ENCODE data around the gene TMX1.
"Not testable (repeated sequence)": the region's sequence is repeated elsewhere in the genome, so short reads cannot be mapped to it uniquely, and the experiment has no call there.

TMX1 gene, protein sequence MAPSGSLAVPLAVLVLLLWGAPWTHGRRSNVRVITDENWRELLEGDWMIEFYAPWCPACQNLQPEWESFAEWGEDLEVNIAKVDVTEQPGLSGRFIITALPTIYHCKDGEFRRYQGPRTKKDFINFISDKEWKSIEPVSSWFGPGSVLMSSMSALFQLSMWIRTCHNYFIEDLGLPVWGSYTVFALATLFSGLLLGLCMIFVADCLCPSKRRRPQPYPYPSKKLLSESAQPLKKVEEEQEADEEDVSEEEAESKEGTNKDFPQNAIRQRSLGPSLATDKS

DNA sequence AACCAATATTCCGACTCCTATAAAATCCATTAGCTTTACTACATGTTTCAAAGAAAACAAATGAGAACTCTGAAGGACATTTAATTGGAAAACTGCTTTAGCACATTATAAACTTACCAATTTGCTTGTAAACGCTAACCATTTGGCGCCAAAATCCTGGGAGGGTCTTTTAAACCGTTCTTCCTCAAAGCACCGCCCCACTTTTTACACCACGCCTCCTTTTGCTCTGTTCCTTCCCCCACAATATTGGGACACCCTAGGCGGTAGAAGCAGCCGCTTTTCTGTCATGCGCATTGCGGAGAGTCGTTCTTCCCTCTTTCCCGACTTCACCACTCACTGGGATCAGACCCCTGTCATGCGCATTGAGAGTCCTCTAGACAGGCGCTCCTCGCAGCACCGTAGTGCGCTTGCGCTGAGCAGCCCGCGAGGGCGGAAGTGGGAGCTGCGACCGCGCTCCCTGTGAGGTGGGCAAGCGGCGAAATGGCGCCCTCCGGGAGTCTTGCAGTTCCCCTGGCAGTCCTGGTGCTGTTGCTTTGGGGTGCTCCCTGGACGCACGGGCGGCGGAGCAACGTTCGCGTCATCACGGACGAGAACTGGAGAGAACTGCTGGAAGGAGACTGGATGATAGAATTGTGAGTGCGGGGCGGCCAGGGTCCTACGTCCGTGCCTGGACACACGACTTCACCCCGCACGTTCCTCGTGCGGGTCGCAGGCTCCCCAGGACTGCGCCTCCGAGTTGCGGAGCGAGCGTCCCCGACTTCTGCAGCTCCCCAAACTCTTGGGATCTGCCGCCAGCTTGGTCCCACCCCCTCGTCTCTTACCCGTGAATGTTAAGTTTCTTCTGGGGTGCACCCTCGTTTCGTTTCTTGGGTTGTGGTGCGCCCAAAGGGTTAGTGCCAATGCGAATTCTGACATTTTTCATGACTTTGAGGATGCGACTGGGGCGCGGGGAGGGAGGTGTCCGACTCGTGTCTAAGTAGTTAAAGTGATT is at the start of gene TMX1:
TSS of gene TMX1 (plus strand) at position 435 of the 991 bp plus-strand sequence. CDS start at position 481, 46 bp downstream.
- peak; percentile 77 for DNase-seq (ENCODE audit: low read depth)

DNA sequence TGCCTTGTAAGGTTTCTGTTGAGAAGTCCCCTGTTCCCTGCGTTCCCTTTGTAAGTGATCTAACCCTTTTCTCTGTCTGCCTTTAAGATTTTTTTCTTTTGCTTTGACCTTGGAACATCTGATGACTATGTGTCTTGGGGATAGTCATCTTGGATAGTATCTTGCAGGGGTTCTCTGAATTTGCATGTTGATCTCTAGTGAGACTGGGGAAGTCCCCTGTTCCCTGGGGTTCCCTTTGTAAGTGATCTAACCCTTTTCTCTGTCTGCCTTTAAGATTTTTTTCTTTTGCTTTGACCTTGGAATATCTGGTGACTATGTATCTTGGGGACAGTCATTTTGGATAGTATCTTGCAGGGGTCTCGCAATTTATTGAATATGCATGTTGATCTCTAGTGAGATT is 38.2 kb upstream of the TMX1 start:
- DNase-seq (ENCODE audit: low read depth) = no peak

DNA sequence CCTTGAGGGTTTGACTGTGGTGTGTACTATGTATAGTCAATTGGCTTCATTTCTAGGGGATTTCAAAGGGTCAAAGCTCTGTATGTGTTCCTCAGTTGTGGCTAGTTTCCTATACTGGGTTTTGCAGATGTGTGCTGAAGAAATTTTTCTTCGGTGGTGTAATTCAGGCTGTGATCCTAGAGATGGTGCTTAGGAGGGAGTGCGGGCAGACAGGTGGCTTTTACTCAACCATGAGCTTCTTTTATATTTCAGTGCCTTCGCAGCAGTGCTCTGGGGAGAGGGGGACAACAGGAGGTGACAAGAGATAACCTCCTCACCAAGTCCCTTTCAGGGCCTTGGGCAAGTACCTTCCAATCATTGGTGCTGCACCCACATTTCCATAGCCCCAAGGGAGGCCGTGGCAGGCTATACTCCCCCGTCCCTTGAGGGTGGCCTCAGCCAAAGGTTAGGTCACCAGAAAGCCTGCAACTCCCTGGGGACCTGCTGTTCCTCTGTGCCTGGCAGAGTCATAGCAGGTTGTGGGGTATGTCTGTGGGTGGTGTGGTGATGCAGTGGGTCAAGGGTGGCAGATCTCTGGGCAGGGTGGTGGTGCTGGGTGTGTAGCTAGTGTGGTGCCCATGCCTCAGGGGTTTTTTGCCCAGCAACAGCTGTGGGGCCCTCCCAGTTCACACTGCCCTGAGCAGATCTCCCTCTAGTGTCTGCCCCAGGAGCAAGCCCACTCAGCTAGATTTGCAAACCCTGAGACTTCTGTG is 37.0 kb upstream of the TMX1 start:
- DNase-seq (ENCODE audit: low read depth) = no peak

DNA sequence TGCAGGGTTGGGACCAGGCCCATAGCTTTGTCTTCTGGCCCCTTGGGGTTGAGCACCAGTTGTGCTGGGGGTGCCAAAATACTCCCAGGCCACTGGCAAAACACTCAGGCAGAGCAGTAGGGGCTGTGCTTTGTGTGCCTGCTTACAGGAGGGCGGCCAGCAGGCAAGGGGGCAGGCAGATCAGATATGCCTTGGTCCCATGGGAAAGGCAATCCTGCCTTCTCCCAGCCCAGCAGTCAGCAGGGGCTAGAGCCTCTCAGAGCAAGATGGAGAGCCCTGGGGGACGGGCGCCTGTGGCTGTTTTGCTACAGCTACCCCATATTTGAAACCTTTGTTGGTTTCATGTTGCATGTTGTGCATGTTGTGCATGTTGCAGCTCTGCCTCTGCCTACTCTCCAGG is 36.2 kb upstream of the TMX1 start:
- DNase-seq (ENCODE audit: low read depth) = no peak

DNA sequence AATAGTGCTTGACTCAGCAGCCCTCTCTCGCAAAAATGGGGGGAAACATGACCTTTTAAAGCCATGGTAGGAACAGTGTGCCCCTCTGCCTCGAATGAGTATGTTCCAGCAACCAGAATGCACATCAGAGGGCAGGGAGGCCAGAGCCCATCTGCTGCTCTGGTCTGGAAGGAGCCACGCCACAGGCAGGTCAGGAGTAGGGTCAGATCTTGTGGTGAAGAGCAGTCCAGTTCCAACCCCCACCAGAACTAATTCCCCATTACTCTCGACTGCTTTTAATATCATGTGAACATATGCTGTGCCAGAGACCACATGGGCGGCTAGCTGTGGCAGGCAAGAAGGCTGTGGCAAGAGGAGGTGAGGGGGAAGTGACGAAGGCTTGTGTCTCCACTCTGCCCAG is 34.6 kb upstream of the TMX1 start:
- DNase-seq (ENCODE audit: low read depth) = no peak

DNA sequence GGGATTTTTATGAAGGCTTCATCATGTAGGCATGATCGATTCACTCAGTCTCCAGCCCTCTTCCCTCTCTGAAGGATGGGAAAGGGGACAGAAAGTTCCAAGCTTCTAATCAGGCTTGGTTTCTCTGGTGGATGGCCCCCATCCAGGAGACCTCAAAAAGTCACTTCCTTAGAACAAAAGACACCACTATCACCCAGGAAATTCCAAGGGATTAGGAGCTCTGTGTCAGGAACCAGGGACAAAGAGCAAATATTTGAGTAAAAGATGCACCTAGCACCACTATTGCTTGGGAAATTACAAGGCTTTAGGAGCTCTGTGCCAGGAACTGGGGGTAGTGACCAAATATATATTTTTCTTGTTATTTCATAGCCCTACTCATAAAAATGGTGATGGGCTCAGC is 33.6 kb upstream of the TMX1 start:
- no peak for DNase-seq (ENCODE audit: low read depth)

DNA sequence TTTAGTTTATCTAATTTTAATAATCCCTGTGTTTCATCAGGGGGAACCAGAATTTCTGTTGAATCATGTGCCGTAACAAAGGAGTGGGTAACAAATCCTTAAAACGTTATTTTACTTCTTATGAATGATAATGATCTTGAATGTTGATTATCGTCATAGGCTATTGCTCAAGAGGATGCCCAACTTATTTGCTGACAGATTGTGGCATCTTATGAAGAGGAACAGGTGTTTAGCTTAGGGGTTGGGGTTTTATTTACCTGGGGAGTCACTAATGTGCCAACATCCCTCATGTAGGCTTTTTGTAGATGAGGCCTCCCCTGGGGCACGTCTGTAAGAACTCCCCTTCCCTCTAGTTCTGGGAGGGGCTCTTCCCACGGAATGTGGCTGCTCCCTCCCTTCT is 32.4 kb upstream of the TMX1 start:
- no peak for DNase-seq (ENCODE audit: low read depth)

DNA sequence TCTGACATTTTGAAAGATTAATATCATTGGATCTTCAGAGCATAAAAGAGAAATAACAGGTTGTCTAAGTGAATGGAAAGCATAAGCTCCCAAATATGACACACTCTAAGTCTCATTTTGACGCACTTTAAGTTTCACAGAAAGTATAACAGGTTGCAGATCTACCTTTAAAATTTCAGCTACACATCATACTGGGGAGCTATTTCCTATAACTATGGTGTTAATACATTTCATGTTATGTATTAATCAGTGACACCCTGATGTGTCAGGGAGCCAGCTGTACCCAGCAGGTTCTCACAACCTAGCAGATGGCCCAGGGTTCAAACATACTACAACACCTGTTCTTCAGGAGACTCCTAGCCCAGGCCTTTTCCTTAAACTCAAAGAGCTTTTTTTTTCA is 31.1 kb upstream of the TMX1 start:
- no peak for DNase-seq (ENCODE audit: low read depth)

DNA sequence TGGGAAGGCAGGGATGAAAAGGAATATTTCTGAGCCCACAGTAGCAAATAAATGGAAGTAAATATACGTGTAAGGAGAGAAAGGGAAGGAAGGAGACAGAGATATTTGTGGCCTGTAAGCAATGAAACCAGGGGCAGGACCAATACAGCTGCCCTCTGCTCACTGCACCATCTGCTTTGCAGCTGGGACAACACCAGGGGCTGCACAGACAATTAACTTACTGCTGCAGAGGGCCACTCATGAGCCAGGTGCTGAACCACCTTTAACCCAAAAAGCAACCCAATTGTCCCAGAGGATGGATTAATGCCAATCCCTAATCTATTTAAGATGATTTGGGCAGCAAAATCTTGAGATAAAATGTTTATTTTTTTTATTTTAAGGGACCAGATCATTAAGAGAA is 30.6 kb upstream of the TMX1 start:
- no peak for DNase-seq (ENCODE audit: low read depth)

DNA sequence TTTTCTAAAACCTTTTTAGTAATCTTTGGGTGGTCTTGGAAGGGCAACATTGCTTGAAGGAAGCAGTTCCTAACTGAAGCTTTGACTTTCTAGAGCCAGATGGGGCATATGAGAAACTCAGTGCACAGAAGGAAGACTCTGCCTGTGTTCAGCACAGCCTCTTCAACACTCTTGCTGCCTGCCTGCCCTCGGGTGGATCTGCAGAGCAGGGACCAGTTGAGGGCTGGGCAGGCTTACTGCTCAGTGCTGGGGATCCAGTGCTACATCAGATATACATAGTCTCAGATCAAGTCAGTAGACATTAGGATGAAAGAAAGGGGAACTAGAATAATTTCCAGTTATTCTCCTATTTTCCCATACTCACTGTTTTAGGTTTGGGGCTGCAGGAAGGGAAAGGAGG is 29.5 kb upstream of the TMX1 start:
- DNase-seq (ENCODE audit: low read depth) = no peak

DNA sequence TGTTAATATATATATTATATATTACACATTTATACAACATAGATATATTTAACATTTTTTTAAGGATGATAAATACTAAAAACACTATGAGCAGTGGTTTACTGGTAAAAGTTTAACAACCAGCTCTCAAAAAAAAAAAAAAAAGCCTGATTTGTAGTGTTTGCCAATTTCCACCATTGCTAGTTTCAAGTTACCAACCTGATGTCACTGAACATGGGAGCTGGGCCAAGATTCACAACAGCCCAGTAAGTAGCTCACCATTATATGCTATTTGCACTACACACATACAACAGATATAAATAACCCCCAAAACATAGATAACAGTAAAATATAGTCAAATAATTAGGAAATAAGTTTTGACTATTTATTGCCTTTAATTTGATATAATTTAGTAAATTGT is 28.9 kb upstream of the TMX1 start:
- DNase-seq (ENCODE audit: low read depth) = no peak

DNA sequence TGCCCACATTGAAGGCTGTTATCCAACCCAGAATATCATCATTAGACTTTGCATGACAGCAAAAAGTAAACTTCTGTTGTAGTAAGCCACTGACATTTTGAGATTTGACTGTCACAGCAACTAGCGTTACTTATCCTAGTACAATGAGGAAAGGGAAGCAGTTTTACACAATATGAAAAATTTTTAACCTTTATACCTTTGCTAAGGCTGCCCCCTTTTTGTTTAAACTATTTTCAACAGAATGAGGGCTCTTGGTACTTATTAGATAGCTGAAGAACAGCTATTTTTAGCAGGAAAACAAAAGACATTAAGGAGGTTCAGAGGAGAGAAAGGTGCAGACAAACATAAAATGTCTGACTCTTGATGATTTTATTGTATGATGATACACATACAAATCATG is 23.4 kb upstream of the TMX1 start:
- no peak for DNase-seq (ENCODE audit: low read depth)

DNA sequence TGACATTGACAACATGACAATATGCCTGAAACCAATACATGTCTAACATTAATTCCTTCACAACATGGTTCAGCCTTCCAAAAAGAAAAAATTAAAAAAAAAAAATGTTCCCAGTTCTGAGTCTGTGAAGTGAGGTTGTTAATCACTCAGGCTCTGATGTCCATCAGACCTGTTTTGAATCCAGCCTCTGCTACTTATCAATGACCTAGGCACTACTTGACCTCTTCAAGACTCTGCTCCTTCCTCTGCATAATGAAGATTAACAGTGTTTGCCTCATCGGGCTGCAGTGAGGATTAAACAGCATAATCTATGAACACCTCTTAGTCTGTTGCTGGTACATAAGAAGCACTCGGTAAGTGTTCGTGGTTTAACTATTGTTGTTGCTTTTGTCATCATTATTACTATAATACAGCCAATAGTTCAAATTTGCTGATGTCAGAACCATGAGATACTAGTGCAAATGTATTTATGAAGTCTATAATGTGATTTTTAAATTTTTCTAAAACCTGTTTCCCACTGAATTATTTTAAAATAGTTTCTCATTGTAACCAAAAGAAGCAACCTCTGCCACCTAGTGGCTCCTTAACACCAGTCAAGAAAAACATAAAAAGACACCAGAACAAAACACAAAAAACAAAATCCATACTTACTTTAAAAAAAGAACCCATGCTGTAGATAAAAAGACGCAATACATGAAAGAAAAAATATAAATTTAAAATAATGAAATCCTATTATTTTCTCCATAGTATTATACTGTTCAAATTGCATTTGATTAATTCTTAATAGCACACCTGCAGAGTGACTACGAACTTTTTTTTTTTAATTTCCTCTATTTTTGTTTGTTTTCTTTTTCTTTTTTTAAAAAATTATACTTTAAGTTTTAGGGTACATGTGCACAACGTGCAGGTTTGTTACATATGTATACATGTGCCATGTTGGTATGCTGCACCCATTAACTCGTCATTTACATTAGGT is 20.3 kb upstream of the TMX1 start:
- DNase-seq (ENCODE audit: low read depth) = no peak

DNA sequence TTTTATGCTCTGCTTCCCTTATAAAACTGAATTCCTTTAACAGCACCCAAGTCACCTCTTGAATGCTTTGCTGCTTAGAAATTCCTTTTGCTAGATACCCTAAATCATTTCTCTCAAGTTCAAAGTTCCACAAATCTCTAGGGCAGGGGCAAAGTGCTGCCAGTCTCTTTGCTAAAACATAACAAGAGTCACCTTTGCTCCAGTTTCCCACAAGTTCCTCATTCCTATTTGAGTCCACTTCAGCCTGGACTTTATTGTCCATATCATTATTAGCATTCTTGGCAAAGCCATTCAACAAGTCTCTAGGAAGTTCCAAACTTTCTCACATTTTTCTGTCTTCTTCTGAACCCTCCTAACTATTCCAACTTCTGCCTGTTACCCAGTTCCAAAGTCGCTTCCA is 16.6 kb upstream of the TMX1 start:
- not testable (repeated sequence) for DNase-seq (ENCODE audit: low read depth)

DNA sequence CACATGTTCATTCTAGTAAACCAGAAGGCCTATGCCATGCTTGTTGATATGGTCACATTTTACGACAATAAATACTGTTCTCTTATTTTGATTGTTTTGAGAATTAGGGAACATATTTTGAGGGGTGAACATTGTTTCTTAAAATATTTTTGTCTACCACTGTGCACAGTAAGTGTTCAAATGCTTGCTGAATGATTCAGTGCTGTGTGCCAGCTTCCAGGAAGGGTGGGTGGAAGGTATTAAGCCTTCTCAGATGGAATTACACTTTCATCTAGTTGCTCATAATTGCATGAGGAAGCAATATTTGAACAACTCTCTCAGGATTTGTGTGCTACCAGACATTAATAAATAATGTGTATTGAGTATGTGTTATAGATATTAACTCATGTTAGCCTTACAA is 15.5 kb upstream of the TMX1 start:
- DNase-seq (ENCODE audit: low read depth) = no peak

DNA sequence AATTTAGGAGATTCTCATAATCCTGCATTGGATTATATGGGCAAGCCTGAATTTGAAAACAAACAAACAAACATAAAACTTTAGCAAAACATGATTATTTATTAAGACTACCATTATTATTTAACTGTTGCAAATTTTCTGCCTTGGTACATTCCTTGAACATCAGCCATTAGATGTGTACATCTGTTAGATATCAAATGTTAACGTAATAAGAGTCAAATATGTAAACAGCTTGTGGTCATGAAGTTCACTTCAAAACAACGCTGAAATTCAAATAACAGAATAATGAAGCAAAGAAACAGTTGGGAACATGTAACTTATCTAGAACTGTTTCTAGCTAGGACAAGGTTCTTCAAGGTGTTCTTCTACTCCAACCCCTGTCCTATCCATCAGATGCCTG is 14.3 kb upstream of the TMX1 start:
- DNase-seq (ENCODE audit: low read depth) = no peak

DNA sequence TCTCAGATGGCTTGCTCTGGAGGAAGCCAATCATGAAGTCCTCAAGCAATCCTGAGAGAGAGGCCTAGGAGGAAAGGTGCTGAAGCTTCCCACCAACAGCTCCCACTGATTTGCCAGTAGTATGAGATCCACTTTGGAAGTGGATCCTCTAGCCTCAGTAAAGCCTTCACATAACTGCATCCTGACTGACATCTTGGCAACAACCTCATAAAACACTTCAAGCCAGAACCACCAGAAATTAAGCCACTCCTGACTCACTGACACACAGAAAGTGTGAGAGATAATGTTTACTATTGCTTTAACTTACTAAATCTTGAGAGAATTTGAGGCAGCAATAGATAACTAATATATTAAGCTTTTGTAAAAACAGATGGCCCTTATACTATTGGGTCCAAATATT is 11.7 kb upstream of the TMX1 start:
- no peak for DNase-seq (ENCODE audit: low read depth)

DNA sequence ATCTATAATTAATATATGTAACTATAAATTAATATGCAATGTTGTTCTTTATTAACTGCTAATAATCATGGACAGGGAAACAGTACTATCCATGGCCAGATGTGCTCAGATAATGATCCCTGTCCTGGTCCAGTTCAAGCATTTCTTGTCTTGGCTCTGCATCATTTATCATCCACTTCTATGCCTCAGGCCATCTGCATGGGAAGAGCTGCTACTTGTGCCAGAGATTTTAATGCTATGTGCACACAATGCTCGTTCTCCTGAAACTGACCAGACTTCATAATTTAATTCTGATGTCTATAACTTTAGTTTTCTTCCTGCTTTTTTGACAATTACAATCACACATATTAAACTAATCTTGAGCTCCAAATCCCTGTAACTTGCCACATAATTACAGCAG is 11.2 kb upstream of the TMX1 start:
- DNase-seq (ENCODE audit: low read depth) = no peak

DNA sequence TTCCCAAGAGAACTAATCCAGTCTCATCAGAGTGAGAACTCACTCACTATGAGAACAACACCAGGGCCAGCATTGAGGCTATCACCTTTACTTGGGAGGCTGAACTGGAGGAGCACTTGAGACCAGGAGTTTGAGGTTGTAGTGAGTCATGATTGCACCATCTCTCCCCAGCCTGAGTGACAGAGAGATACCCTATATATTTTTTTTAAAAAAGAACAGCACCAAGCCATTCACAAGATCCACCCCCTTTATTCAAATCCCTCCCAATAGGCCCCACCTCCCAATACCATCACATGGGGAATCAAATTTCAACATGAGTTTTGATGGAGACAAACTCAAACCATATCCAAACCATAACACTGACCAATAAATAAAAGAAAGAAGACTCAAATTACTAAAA is 3.7 kb upstream of the TMX1 start:
- DNase-seq (ENCODE audit: low read depth) = no peak

DNA sequence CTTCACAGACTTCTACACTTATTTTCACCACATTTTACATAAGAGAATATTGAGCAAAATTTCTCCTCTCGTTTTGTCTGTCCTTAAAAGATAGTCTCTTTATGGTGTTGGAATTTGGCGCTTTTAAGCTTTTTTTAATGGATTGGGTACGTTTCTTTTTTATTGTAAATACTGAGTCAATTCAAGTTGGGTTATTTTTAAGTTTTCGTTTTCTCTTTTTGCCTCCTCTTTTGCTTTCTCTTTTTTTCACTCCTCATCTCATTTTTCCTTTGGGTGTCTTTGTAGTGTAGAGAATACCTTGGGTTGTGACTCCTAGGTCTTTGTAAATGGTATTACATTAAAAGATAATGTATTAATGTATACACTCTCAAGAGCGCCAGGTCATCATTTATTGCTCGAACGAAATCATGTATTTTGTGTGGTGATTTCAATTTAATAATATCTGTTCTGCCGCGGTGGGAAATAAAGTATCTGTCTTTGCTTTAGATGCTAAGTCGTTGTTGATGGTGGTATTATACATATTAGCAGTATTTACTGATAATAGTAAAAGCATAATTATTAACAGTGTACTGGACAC is 845 bp downstream of the TMX1 start:
- DNase-seq (ENCODE audit: low read depth) = no peak

Measured in activated T-helper 1 cell treated with Interleukin-2 at 50 U/mL for 16 hours (primary cell).